A549 treated with CORT108297 at 1 μM for 4 hours (cell line): ENCODE data around the gene ZNF546. TPM values are rescaled to one million over a fixed set of nuclear protein-coding genes. Genes with fewer than 3 reads are reported as not detected.

ENCODE experiments used
- total RNA-seq: library from RNA; stranded (reverse); fragments of 200-300 nt; extraction: Qiagen RNA extraction; gene quantifications from 5 replicates; pipeline ENCODE4 v1.2.3, GENCODE V29; 2022

ZNF546 gene
- total RNA-seq, result 1.8 to 2.6 TPM (median 2.2 TPM) in 5 replicates

DNA sequence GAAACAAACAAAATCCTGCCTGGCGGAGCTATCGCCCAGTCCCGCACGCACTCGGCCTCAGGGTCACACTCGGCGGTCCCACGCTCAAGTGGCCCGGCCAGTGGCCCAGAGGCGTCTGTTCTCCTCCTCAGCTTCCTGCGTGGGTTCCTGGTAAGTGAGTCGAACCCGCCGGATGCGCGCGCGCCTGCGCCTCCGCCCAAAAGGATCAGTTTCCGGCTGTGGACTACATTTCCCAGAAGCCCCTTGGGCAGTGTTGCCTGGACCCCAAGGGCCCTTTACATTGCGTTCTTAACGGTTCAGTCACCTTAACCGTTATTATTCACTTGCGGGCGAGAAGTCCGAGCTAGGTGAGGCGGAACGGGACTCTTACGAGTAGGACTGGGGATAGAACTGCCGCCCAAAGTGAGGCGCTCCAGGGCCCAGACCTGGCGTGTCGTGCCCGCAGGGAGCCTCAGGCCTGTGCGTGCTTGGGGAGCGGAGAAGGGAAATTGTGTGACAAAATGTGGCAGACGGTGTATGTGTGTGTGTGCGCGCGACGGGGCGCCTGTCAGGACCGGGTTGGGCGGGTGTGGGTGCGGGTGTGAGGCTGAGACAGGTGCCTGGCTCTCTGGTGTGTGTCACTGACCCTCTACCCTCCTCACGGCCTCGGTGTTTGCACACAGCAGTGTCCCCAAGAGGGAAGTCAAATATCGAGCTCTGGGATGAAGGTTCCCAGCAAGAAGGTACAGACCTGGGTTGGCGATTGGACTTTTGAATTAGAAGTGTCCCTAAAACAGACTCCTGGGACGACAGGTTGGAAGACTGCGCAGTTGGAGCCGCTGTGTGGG is at the start of gene ZNF546:
Gene ZNF546, plus strand, starts transcription at position 250 of the 827 bp plus-strand sequence. CDS start 1,267 bp downstream, outside the sequence.

DNA sequence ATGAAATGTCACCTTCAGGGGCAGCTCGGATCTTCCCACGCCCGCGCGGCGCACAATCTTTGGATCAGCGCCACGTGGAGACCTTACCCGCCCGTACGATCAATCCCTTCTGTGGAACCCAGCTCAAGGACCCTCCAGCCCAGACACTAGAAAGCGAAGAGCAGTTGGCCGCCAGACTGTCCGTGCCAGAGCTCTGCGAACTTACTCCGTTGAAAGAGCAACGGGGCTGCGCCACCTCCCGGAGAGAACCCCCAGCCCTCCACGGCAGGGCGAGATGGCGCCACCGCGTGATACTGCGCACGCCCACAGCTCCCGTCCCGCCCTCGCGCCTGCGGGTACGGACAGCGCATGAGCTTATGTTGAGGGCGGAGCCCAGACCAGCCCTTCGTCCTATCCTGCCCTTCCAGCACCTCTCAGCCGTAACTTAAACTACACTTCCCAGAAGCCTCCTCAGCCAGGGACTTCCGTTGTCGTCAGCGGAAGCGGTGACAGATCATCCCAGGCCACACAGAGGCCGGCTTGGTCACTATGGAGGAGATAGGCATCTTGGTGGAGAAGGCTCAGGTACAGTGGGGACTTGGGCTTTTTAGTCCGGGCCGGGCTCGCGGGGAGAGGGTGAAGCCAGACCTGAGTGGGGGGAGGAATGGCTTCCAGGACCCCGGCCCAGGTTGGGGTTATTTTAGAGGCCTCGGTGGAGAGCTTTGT is 26.0 kb upstream of the ZNF546 start, which contains the start of gene PSMC4:
Gene PSMC4, plus strand, starts transcription at position 491 of the 705 bp plus-strand sequence. Its CDS starts 38 bp downstream, at position 529.

DNA sequence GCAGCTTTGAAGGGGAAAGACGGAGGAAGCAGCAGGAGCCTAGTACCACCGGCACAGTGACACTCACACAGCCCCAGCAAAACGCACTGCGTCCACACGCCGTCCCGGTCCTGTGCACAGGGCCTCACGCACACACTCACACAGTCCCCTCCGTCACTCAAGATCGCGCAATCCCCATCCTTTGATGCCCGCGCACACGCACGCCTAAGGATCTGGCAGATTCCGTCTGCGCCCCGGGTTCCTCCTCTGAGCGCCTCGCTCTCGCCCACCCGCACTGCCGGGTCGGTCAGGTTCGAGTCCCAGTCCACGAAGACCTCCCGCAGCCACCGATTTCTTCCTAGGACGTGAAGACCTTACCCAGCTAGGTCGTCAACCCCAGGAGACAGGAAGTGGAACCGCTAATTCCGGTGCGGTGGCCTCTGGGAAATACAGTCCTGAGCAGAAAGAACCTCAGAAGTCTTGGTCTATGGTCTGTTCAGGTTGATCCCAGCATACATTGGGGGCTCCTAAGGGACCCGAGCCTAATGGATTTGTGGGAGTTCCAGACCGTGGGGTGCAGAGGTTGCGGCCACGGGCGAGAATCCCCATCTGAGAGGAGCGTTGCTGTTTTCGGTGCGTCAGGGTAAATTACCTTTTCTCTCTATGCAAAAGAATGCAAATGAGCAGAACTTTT is 59.1 kb downstream of the ZNF546 start, which contains the start of gene ZNF780B:
Gene ZNF780B, minus strand, starts transcription at position 400 of the 673 bp plus-strand sequence. CDS start 5,899 bp downstream, outside the sequence.

Other genes with a start within 250 kb of the ZNF546 start
- gene LEUTX, start 218.2 kb upstream of the ZNF546 start, total RNA-seq, result not detected in 5 replicates
- 19.2 to 25.4 TPM (median 24.6 TPM) in 5 replicates for gene DYRK1B, start 162.9 kb upstream of the ZNF546 start, total RNA-seq
- 621 to 770 TPM (median 696 TPM) in 5 replicates for gene FBL, start 150.7 kb upstream of the ZNF546 start, total RNA-seq
- gene FCGBP, start 62.4 kb upstream of the ZNF546 start, total RNA-seq, result 0.45 to 1.2 TPM (median 0.91 TPM) in 5 replicates
- 263 to 309 TPM (median 279 TPM) in 5 replicates for gene PSMC4, start 25.9 kb upstream of the ZNF546 start, total RNA-seq
- gene ZNF780B, start 59.2 kb downstream of the ZNF546 start, total RNA-seq, result 6.1 to 8.4 TPM (median 6.4 TPM) in 5 replicates
- gene ZNF780A, start 93.9 kb downstream of the ZNF546 start, total RNA-seq, result 26.9 to 30.7 TPM (median 27.5 TPM) in 5 replicates
- 13.0 to 19.8 TPM (median 17.8 TPM) in 5 replicates for gene MAP3K10, start 194.4 kb downstream of the ZNF546 start, total RNA-seq
- gene TTC9B, start 221.3 kb downstream of the ZNF546 start, total RNA-seq, result 0.14 to 1.1 TPM (median 0.69 TPM) in 5 replicates
- 0.11 to 0.28 TPM (median 0.21 TPM) in 5 replicates for gene CCNP, start 229.6 kb downstream of the ZNF546 start, total RNA-seq